ENCODE results near the gene PRSS8. TPM values are rescaled to one million over a fixed set of nuclear protein-coding genes. Genes with fewer than 3 reads are reported as not detected.

Gene PRSS8
- total and polyA plus RNA-seq, 8 donors: 32.5 to 89.3 (median 63.9) TPM

DNA sequence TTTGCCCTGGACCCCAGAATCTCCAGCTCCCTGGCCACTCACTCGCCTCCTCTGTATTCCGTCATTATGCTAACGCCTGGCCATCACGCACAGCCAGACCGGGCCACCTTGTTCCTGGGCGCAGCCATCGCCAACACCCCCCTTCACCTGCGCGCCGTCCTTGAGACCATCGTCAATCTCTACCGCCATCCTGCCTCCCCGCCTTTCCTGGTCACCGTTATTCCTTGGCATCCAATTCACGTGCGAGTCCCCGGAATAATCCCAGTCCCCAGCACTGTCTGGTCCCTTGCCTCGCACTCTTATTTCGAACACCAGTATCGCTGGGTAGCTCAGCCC, 41.5 kb downstream of the PRSS8 start:
- Histone ChIP-seq H3K27ac (peak overlapping the region; percentile 73 to 91 (median 80)), H3K36me3 (peaks cover 0 to 9% (median 0%) of the 10 kb centered on the region in 3 donors), H3K4me3 (peak overlapping the region; percentile 51 to 89 (median 82)), H3K9me3 (no peaks in the 10 kb centered on the region), H3K27me3 (no peaks in the 10 kb centered on the region), H3K4me1 (peaks cover 0 to 11% (median 6%) of the 10 kb centered on the region in 3 donors)
- intact Hi-C loops (cut with DNase I): no loop called here
- WGBS, 2 donors: 0 to 1% methylated on average over 20 of the region's 20 CpGs
- TF ChIP-seq, protein P1, sequence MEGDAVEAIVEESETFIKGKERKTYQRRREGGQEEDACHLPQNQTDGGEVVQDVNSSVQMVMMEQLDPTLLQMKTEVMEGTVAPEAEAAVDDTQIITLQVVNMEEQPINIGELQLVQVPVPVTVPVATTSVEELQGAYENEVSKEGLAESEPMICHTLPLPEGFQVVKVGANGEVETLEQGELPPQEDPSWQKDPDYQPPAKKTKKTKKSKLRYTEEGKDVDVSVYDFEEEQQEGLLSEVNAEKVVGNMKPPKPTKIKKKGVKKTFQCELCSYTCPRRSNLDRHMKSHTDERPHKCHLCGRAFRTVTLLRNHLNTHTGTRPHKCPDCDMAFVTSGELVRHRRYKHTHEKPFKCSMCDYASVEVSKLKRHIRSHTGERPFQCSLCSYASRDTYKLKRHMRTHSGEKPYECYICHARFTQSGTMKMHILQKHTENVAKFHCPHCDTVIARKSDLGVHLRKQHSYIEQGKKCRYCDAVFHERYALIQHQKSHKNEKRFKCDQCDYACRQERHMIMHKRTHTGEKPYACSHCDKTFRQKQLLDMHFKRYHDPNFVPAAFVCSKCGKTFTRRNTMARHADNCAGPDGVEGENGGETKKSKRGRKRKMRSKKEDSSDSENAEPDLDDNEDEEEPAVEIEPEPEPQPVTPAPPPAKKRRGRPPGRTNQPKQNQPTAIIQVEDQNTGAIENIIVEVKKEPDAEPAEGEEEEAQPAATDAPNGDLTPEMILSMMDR (IDR thresholded peaks at IDR 0.05): no peak
- DNase-seq (peak in 4 of 6 donors; percentile 45 to 61 (median 56)), ATAC-seq (peak; percentile 33 to 44 (median 38)), FAIRE-seq (no peak)

GRCh38 chr16:31093132-31093703, 42.3 kb downstream of the PRSS8 start:
- peak overlapping the region in 3 of 4 donors; percentile 51 to 89 (median 79) for H3K4me3 ChIP-seq
- FAIRE-seq: no peak
- intact Hi-C loops (cut with DNase I): no loop called here
- TF ChIP-seq, protein P1 (IDR thresholded peaks at IDR 0.05): no peak
- WGBS, 2 donors: 36 to 42% methylated on average over 16 to 17 of the region's 17 CpGs
- no peak overlapping the region for H3K27ac ChIP-seq
- DNase-seq: peak in 4 of 6 donors; percentile 34 to 55 (median 50)
- H3K36me3 ChIP-seq: peaks cover 0 to 9% (median 0%) of the 10 kb centered on the region in 3 donors
- H3K27me3 ChIP-seq: no peaks in the 10 kb centered on the region
- ATAC-seq: no peak
- H3K4me1 ChIP-seq: peaks cover 0 to 11% (median 6%) of the 10 kb centered on the region in 3 donors
- no peaks in the 10 kb centered on the region for H3K9me3 ChIP-seq

DNA sequence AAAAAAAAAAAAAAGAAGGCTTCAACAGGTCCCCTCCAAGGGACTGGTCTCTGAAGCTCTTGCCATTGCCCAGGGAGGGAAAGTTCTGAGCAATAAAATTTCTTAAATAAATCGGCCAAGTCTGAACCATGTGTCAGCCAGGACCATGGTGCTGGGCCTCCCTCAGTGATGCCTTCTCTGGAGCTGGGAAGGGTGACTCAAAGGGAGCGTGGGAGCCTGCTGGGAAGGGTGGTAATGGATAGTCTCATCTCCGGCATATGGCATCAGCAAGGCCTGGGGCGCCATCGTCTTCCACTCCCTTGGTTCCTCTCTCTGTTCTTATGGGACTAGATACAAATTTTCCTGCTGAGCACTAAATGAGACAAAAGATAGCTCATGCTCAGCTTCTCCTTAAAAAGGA, 43.2 kb downstream of the PRSS8 start:
- 90 to 95% methylated on average over 5 of the region's 5 CpGs for WGBS, 2 donors
- intact Hi-C loops (cut with DNase I): no loop called here

DNA sequence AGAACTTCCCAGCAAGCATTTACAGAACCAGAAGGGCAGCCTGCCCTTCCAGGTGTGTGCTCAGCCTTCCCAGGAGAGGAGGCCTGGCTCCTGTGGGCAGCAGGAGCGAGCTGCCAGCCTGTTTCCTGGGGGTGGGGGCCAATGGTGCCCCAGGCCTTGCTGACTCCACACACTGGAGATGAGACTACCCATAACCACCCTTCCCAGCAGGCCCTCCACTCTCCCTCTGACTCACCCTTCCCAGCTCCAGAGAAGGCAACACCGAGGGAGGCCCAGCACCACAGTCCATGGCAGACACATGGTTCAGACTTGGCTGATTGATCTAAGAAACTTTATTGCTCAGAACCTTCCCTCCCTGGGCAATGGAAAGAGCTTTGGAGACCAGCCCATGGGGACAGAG, 45.0 kb downstream of the PRSS8 start:
- Histone ChIP-seq H3K27ac (no peak overlapping the region), H3K4me1 (peaks cover 0 to 11% (median 6%) of the 10 kb centered on the region in 3 donors), H3K36me3 (peaks cover 0 to 9% (median 0%) of the 10 kb centered on the region in 3 donors), H3K9me3 (no peaks in the 10 kb centered on the region), H3K27me3 (no peaks in the 10 kb centered on the region), H3K4me3 (no peak overlapping the region)
- intact Hi-C loops (cut with DNase I): no loop called here
- no peak for ATAC-seq
- TF ChIP-seq, protein P1 (IDR thresholded peaks at IDR 0.05): no peak
- no peak for DNase-seq
- FAIRE-seq: no peak
- 95 to 96% methylated on average over 2 of the region's 2 CpGs for WGBS, 2 donors

More for the DNA sequence above, 43.2 kb downstream of the PRSS8 start:
- ATAC-seq: no peak
- H3K27me3 ChIP-seq: no peaks in the 10 kb centered on the region
- TF ChIP-seq, protein P1 (IDR thresholded peaks at IDR 0.05): no peak
- no peak for FAIRE-seq
- no peaks in the 10 kb centered on the region for H3K9me3 ChIP-seq
- peaks cover 0 to 11% (median 6%) of the 10 kb centered on the region in 3 donors for H3K4me1 ChIP-seq
- H3K36me3 ChIP-seq: peaks cover 0 to 9% (median 0%) of the 10 kb centered on the region in 3 donors
- DNase-seq: peak in 1 of 6 donors; percentile 35
- H3K4me3 ChIP-seq: no peak overlapping the region
- H3K27ac ChIP-seq: no peak overlapping the region

DNA sequence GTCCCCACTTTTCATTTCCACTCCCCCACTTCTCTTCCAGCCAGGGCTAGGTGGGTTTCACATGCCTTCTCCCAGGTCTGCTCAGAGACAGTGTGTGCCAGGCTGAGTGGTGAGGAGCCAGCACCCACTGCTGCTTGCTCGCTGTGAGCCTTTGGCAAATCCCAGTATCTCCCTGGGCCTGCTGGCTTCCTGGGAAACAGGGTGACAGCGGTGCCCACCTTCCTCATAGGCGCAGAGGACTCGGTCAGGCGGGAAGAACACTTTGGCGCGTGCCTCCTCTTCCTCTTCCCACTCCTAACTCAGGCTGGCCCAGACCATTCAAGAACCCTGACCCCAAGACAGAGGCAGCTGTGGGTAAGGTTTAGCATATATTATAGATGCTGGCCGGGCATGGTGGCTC, 46.3 kb downstream of the PRSS8 start:
- intact Hi-C loops (cut with DNase I): loop anchor here in 1 of 3 donors (10.0 kb wide), 1 partner anchor 104 kb away; the partner anchor contains the start of gene HSD3B7

More for the DNA sequence above, 46.3 kb downstream of the PRSS8 start:
- Histone ChIP-seq H3K36me3 (peaks cover 0 to 9% (median 0%) of the 10 kb centered on the region in 3 donors), H3K27me3 (no peaks in the 10 kb centered on the region), H3K27ac (no peak overlapping the region), H3K4me3 (no peak overlapping the region), H3K4me1 (peaks cover 0 to 6% (median 6%) of the 10 kb centered on the region in 3 donors), H3K9me3 (no peaks in the 10 kb centered on the region)
- ATAC-seq: no peak
- TF ChIP-seq, protein P1 (IDR thresholded peaks at IDR 0.05): no peak
- DNase-seq: no peak
- no peak for FAIRE-seq
- WGBS, 2 donors: 94% methylated on average over 8 of the region's 8 CpGs
